Stimulated activated CD4-positive, alpha-beta T cell treated with anti-CD3 and anti-CD28 coated beads, Interleukin-15, amount 100 ng/mL, for 48 hours (primary cell): ENCODE data around the gene MCU.
"Not testable (repeated sequence)": the region's sequence is repeated elsewhere in the genome, so short reads cannot be mapped to it uniquely, and the experiment has no call there.

ENCODE experiments used
- DNase-seq, 2 donors: peaks; one replicate each; pipeline ENCODE4 v3.0.0-alpha.2; 2020; ENCODE audit warnings: low read depth in 2 of 2

Gene MCU

GRCh38 chr10:72899545-72899944, 207.6 kb downstream of the MCU start:
- DNase-seq, result no peak

GRCh38 chr10:72903941-72904446, 212.1 kb downstream of the MCU start:
- not testable (repeated sequence) for DNase-seq

- DNase-seq, result no peak
Measured at GRCh38 chr10:72904806-72905205, 212.9 kb downstream of the MCU start.

- no peak for DNase-seq
Measured at GRCh38 chr10:72906446-72906845, 214.5 kb downstream of the MCU start.

GRCh38 chr10:72910705-72911104, 218.8 kb downstream of the MCU start:
- no peak for DNase-seq

- no peak for DNase-seq
Measured at GRCh38 chr10:72911758-72912157, 219.8 kb downstream of the MCU start.

GRCh38 chr10:72912736-72913135, 220.8 kb downstream of the MCU start:
- no peak for DNase-seq

- no peak for DNase-seq
Measured at GRCh38 chr10:72913287-72913686, 221.3 kb downstream of the MCU start.

- DNase-seq, result not testable (repeated sequence)
Measured at GRCh38 chr10:72917201-72917600, 225.3 kb downstream of the MCU start.

GRCh38 chr10:72917803-72918332, 225.9 kb downstream of the MCU start:
- not testable (repeated sequence) for DNase-seq

- no peak for DNase-seq
Measured at GRCh38 chr10:72918352-72918751, 226.4 kb downstream of the MCU start.

GRCh38 chr10:72921147-72921683, 229.3 kb downstream of the MCU start:
- not testable (repeated sequence) for DNase-seq

- DNase-seq, result no peak
Measured at GRCh38 chr10:72924351-72924750, 232.4 kb downstream of the MCU start.

- no peak for DNase-seq
Measured at GRCh38 chr10:72925951-72926465, 234.1 kb downstream of the MCU start.

- no peak for DNase-seq
Measured at GRCh38 chr10:72927485-72927884, 235.5 kb downstream of the MCU start.

- DNase-seq, result no peak
Measured at GRCh38 chr10:72928798-72929197, 236.9 kb downstream of the MCU start.

- no peak for DNase-seq
Measured at GRCh38 chr10:72930276-72930675, 238.3 kb downstream of the MCU start.

GRCh38 chr10:72932259-72933015, 240.5 kb downstream of the MCU start:
- no peak for DNase-seq

GRCh38 chr10:72935361-72935760, 243.4 kb downstream of the MCU start:
- DNase-seq, result no peak
